ENCODE measurements around the gene HNF1A. TPM values are rescaled to one million over a fixed set of nuclear protein-coding genes. Genes with fewer than 3 reads are reported as not detected.

HNF1A gene
- total and polyA plus RNA-seq, 9 of the 15 experiments (the other 6 are each of a cell fraction or from before 2014, with no cell fraction given), result not detected

DNA sequence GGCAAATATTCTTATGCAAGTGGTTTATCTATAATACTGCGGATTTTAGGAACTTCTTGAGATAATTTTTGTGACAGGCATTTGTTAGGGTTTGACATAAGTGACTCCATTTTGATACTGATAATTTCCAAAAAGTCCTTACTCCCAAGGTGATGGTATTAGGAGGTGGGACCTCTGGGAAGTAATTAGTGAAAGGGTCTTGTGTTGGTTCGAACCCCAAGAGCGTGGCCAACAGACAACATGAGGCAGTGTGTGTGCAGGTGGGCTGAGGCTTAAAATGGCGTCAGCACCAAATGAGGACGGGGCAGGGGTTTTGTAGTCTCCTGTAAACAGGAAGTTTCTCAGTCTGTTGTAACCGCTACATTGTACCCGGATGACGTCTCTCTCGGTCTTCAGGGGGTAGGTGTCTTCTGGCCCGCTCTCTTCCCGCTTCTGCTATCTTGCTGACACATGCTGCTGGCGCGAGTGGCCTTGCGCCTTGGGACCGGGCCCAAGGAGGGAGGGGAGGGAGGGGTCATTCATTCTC is 39.7 kb downstream of the HNF1A start (continued):
- TF ChIP-seq, protein P1, sequence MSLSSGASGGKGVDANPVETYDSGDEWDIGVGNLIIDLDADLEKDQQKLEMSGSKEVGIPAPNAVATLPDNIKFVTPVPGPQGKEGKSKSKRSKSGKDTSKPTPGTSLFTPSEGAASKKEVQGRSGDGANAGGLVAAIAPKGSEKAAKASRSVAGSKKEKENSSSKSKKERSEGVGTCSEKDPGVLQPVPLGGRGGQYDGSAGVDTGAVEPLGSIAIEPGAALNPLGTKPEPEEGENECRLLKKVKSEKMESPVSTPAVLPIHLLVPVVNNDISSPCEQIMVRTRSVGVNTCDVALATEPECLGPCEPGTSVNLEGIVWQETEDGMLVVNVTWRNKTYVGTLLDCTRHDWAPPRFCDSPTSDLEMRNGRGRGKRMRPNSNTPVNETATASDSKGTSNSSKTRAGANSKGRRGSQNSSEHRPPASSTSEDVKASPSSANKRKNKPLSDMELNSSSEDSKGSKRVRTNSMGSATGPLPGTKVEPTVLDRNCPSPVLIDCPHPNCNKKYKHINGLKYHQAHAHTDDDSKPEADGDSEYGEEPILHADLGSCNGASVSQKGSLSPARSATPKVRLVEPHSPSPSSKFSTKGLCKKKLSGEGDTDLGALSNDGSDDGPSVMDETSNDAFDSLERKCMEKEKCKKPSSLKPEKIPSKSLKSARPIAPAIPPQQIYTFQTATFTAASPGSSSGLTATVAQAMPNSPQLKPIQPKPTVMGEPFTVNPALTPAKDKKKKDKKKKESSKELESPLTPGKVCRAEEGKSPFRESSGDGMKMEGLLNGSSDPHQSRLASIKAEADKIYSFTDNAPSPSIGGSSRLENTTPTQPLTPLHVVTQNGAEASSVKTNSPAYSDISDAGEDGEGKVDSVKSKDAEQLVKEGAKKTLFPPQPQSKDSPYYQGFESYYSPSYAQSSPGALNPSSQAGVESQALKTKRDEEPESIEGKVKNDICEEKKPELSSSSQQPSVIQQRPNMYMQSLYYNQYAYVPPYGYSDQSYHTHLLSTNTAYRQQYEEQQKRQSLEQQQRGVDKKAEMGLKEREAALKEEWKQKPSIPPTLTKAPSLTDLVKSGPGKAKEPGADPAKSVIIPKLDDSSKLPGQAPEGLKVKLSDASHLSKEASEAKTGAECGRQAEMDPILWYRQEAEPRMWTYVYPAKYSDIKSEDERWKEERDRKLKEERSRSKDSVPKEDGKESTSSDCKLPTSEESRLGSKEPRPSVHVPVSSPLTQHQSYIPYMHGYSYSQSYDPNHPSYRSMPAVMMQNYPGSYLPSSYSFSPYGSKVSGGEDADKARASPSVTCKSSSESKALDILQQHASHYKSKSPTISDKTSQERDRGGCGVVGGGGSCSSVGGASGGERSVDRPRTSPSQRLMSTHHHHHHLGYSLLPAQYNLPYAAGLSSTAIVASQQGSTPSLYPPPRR (CRISPR knock-in tag; IDR thresholded peaks at IDR 0.05; ENCODE audit: borderline replicate concordance), result no peak
- TF ChIP-seq ZNF174 (CRISPR knock-in tag; IDR thresholded peaks at IDR 0.05), result no peak
- no peak for TF ChIP-seq ZNF274 (IDR thresholded peaks at IDR 0.05; ENCODE audit: borderline replicate concordance, low read depth, low read length)
- TF ChIP-seq, protein P2, sequence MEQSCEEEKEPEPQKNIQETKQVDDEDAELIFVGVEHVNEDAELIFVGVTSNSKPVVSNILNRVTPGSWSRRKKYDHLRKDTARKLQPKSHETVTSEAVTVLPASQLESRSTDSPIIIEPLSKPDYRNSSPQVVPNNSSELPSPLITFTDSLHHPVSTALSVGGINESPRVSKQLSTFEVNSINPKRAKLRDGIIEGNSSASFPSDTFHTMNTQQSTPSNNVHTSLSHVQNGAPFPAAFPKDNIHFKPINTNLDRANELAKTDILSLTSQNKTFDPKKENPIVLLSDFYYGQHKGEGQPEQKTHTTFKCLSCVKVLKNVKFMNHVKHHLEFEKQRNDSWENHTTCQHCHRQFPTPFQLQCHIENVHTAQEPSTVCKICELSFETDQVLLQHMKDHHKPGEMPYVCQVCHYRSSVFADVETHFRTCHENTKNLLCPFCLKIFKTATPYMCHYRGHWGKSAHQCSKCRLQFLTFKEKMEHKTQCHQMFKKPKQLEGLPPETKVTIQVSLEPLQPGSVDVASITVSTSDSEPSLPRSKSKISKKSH (CRISPR knock-in tag; IDR thresholded peaks at IDR 0.05), result no peak
- TF ChIP-seq ZFX (CRISPR knock-in tag; IDR thresholded peaks at IDR 0.05), result peak; percentile 45
- no peak for TF ChIP-seq RBM14 (IDR thresholded peaks at IDR 0.05; ENCODE audit: borderline replicate concordance, insufficient read depth, low read depth, low read length)
- no peak for TF ChIP-seq SNIP1 (IDR thresholded peaks at IDR 0.05; ENCODE audit: low read depth)
- peak; percentile 58; the same call in 1 of the 2 replicates for TF ChIP-seq HOXB6 (CRISPR knock-in tag; IDR thresholded peaks at IDR 0.05; ENCODE audit: borderline replicate concordance)
- no peak for TF ChIP-seq BRD9 (IDR thresholded peaks at IDR 0.05; ENCODE audit: low read depth, partially characterized antibody)
- peak; percentile 29; the same call in 1 of the 2 replicates for TF ChIP-seq GABPA (tag; conservative IDR thresholded peaks at IDR 0.05; ENCODE audit: low read depth)
- TF ChIP-seq, protein P3, sequence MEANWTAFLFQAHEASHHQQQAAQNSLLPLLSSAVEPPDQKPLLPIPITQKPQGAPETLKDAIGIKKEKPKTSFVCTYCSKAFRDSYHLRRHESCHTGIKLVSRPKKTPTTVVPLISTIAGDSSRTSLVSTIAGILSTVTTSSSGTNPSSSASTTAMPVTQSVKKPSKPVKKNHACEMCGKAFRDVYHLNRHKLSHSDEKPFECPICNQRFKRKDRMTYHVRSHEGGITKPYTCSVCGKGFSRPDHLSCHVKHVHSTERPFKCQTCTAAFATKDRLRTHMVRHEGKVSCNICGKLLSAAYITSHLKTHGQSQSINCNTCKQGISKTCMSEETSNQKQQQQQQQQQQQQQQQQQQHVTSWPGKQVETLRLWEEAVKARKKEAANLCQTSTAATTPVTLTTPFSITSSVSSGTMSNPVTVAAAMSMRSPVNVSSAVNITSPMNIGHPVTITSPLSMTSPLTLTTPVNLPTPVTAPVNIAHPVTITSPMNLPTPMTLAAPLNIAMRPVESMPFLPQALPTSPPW (CRISPR knock-in tag; IDR thresholded peaks at IDR 0.05), result peak; percentile 70
- no peak for TF ChIP-seq ZNF124 (CRISPR knock-in tag; IDR thresholded peaks at IDR 0.05)
- TF ChIP-seq ZNF586 (CRISPR knock-in tag; conservative IDR thresholded peaks at IDR 0.05), result no peak
- TF ChIP-seq ZFP1 (CRISPR knock-in tag; IDR thresholded peaks at IDR 0.05), result no peak
- TF ChIP-seq ZFPM2 (CRISPR knock-in tag; IDR thresholded peaks at IDR 0.05), result no peak
- no peak for TF ChIP-seq XRCC5 (IDR thresholded peaks at IDR 0.05; ENCODE audit: low read depth, low read length)
- TF ChIP-seq TOE1 (IDR thresholded peaks at IDR 0.05; ENCODE audit: borderline replicate concordance), result no peak
- TF ChIP-seq TOE1 (CRISPR knock-in tag; IDR thresholded peaks at IDR 0.05; ENCODE audit: borderline replicate concordance, low read depth), result no peak
- no peak for TF ChIP-seq HDAC1 (IDR thresholded peaks at IDR 0.05)
- no peak for TF ChIP-seq TGIF2 (CRISPR knock-in tag; IDR thresholded peaks at IDR 0.05)
- TF ChIP-seq BHLHE40 (IDR thresholded peaks at IDR 0.05; ENCODE audit: low read length), result 0 out of 2 replicates have a peak, but pooled peaks have one; percentile 10
- no peak for TF ChIP-seq GTF2F1 (IDR thresholded peaks at IDR 0.05; ENCODE audit: low read depth, low read length)
- TF ChIP-seq SNRNP70 (optimal IDR thresholded peaks at IDR 0.05; ENCODE audit: low read depth, low read length), result no peak

Data from K562 (cell line).